GM18526 (cell line): ENCODE results near the gene PCBP3.
A peak's percentile ranks its signal among the peaks of the same experiment; 100 is the strongest.

ENCODE experiments used
- POLR2A ChIP-seq: IDR thresholded peaks from 3 replicates; pipeline ENCODE4 v1.6.1; 2011; ENCODE audit not compliant: insufficient read length; ENCODE audit errors: extremely low read depth

The PCBP3 gene

GRCh38 chr21:45643021-45643980 lies at the start of gene PCBP3:
TSS of gene PCBP3 (plus strand) at chr21:45643725. CDS start at chr21:45850086, 206,361 bp downstream.
- TF ChIP-seq POLR2A: peak; percentile 17

- no peak for TF ChIP-seq POLR2A
Observed at GRCh38 chr21:45594721-45595489, 48.6 kb upstream of the PCBP3 start.

GRCh38 chr21:45595574-45596295 lies 47.8 kb upstream of the PCBP3 start:
- no peak for TF ChIP-seq POLR2A

- no peak for TF ChIP-seq POLR2A
Observed at GRCh38 chr21:45596704-45597318, 46.7 kb upstream of the PCBP3 start.

- TF ChIP-seq POLR2A: no peak
Observed at GRCh38 chr21:45598109-45598508, 45.4 kb upstream of the PCBP3 start.

- TF ChIP-seq POLR2A: no peak
Observed at GRCh38 chr21:45598666-45599065, 44.9 kb upstream of the PCBP3 start.

- TF ChIP-seq POLR2A: no peak
Observed at GRCh38 chr21:45599146-45599581, 44.4 kb upstream of the PCBP3 start.

GRCh38 chr21:45600248-45600647 lies 43.3 kb upstream of the PCBP3 start:
- TF ChIP-seq POLR2A: no peak

- TF ChIP-seq POLR2A: no peak
Observed at GRCh38 chr21:45601551-45601950, 42.0 kb upstream of the PCBP3 start.

- no peak for TF ChIP-seq POLR2A
Observed at GRCh38 chr21:45602106-45602505, 41.4 kb upstream of the PCBP3 start.

GRCh38 chr21:45603481-45603880 lies 40.0 kb upstream of the PCBP3 start:
- TF ChIP-seq POLR2A: no peak

- no peak for TF ChIP-seq POLR2A
Observed at GRCh38 chr21:45607021-45607908, 36.3 kb upstream of the PCBP3 start.

GRCh38 chr21:45607909-45608295 lies 35.6 kb upstream of the PCBP3 start:
- TF ChIP-seq POLR2A: no peak

- TF ChIP-seq POLR2A: no peak
Observed at GRCh38 chr21:45611296-45611695, 32.2 kb upstream of the PCBP3 start.
